Measurements from ENCODE around the gene RPA3.

DNA sequence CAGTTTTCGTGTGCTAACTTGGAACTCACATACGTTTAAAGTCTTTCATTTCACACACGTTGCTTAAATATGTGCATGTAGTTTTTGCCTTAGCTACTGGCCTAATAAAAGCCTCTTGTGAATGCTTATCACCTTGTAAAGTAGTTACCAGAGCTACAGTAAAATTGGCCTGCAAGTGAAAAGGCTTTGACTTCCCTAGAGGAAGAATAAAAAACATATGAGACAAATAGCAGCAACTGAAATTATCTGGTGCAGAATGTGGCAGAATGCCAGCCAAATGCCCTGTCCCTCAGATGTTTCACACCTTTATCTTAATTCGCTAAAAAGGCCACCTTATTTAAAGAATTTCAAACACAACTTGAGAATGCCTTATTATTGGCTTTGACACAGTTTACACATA, 28.1 kb upstream of the RPA3 start:
- TF ChIP-seq POLR2AphosphoS5 (IDR thresholded peaks at IDR 0.05): no peak
- TF ChIP-seq, protein P1, sequence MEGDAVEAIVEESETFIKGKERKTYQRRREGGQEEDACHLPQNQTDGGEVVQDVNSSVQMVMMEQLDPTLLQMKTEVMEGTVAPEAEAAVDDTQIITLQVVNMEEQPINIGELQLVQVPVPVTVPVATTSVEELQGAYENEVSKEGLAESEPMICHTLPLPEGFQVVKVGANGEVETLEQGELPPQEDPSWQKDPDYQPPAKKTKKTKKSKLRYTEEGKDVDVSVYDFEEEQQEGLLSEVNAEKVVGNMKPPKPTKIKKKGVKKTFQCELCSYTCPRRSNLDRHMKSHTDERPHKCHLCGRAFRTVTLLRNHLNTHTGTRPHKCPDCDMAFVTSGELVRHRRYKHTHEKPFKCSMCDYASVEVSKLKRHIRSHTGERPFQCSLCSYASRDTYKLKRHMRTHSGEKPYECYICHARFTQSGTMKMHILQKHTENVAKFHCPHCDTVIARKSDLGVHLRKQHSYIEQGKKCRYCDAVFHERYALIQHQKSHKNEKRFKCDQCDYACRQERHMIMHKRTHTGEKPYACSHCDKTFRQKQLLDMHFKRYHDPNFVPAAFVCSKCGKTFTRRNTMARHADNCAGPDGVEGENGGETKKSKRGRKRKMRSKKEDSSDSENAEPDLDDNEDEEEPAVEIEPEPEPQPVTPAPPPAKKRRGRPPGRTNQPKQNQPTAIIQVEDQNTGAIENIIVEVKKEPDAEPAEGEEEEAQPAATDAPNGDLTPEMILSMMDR (IDR thresholded peaks at IDR 0.05): no peak

Data from prostate gland (tissue), 2 donors.